Karpas-422 (cell line): Measurements from ENCODE around the gene ATP11C. TPM values are rescaled to one million over a fixed set of nuclear protein-coding genes. Genes with fewer than 3 reads are reported as not detected.
A peak's percentile ranks its signal among the peaks of the same experiment; 100 is the strongest.
"Not testable (repeated sequence)": the region's sequence is repeated elsewhere in the genome, so short reads cannot be mapped to it uniquely, and the experiment has no call there.

Experiments used
- DNase-seq: peaks from one replicate; pipeline ENCODE4 v3.0.0-alpha.2; 2015
- H2AFZ ChIP-seq: fragments of 200-600 bp; sonication (generic); 2 replicates; pipeline ENCODE4 v1.6.1; 2014; ENCODE audit warnings: antibody characterized with exemption, low read length, mixed read lengths
- H3K27ac ChIP-seq: fragments of 200-600 bp; sonication (generic); 2 replicates; pipeline ENCODE4 v1.5.1; 2014; ENCODE audit warnings: mild to moderate bottlenecking, low read length, moderate library complexity
- H3K27me3 ChIP-seq: fragments of 200-600 bp; sonication (generic); 2 replicates; pipeline ENCODE4 v1.6.1; 2014; ENCODE audit warnings: low read length, mixed read lengths
- H3K36me3 ChIP-seq: fragments of 200-600 bp; sonication (generic); 2 replicates; pipeline ENCODE4 v1.6.1; 2014; ENCODE audit warnings: low read length, mixed read lengths; ENCODE audit not compliant: insufficient read depth
- H3K4me1 ChIP-seq: fragments of 200-600 bp; sonication (generic); 2 replicates; pipeline ENCODE4 v1.6.1; 2014; ENCODE audit warnings: mild to moderate bottlenecking, low read length, mixed read lengths
- H3K4me2 ChIP-seq: fragments of 200-600 bp; sonication (generic); 2 replicates; pipeline ENCODE4 v1.6.1; 2014; ENCODE audit warnings: low read length, low read depth, mild to moderate bottlenecking; ENCODE audit not compliant: poor library complexity, severe bottlenecking
- H3K4me3 ChIP-seq: fragments of 200-600 bp; sonication (generic); 2 replicates; pipeline ENCODE4 v1.5.1; 2014; ENCODE audit warnings: mild to moderate bottlenecking, antibody characterized with exemption, low read length, mixed read lengths
- H3K79me2 ChIP-seq: fragments of 200-600 bp; sonication (generic); 2 replicates; pipeline ENCODE4 v1.6.1; 2014; ENCODE audit warnings: mild to moderate bottlenecking, low read length, mixed read lengths
- H3K9ac ChIP-seq: fragments of 200-600 bp; sonication (generic); 2 replicates; pipeline ENCODE4 v1.6.0; 2014; ENCODE audit warnings: low read length
- H3K9me2 ChIP-seq: fragments of 200-600 bp; sonication (generic), shearing (Covaris generic); replicated peaks from 2 replicates; pipeline ENCODE4 v1.6.0; 2014; ENCODE audit warnings: mild to moderate bottlenecking, low read length, moderate library complexity; ENCODE audit not compliant: insufficient read depth
- H3K9me3 ChIP-seq: fragments of 300-700, 200-600 bp; sonication (generic); 2 replicates; pipeline ENCODE4 v1.6.1; 2014; ENCODE audit warnings: low read length, mixed read lengths
- H4K20me1 ChIP-seq: fragments of 200-600 bp; sonication (generic); 2 replicates; pipeline ENCODE4 v1.6.1; 2014; ENCODE audit warnings: mild to moderate bottlenecking, antibody characterized with exemption, low read length, low read depth; ENCODE audit not compliant: insufficient read depth
- small RNA-seq: library from RNA; depleted of rRNA; stranded (forward); fragments of <200 nt; gene quantifications from one replicate; pipeline ENCODE3, GENCODE V24; 2014
- total RNA-seq: library from RNA; depleted of rRNA; stranded (reverse); fragments of >200 nt; shearing (Covaris generic); gene quantifications from 2 replicates; pipeline ENCODE4 v1.2.3, GENCODE V29; 2014; ENCODE audit warnings: low replicate concordance; rRNA removed

Gene ATP11C
- total RNA-seq, 1 experiment from 2014 or later = 37.4 TPM

DNA sequence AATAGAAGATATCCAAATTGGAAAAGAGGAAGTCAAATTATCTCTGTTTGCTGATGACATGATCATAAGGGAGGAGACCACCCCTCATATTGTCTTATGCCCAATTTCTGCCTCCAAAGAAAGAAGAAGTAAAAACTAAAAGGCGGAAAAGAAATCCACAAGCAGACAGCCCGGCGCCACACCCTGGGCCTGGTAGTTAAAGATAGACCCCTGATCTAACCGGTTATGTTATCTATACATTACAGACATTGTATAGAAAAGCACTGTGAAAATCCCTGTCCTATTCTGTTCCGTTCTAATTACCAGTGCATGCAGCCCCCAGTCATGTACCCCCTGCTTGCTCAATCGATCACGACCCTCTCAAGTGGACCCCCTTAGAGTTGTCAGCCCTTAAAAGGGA, 247.7 kb downstream of the ATP11C start:
- H3K9me3 ChIP-seq, H3K9me2 ChIP-seq, DNase-seq, H3K79me2 ChIP-seq, H2AFZ ChIP-seq, H4K20me1 ChIP-seq, H3K4me1 ChIP-seq, H3K27me3 ChIP-seq, H3K4me2 ChIP-seq, H3K9ac ChIP-seq, H3K4me3 ChIP-seq, H3K36me3 ChIP-seq, H3K27ac ChIP-seq: not testable (repeated sequence)

DNA sequence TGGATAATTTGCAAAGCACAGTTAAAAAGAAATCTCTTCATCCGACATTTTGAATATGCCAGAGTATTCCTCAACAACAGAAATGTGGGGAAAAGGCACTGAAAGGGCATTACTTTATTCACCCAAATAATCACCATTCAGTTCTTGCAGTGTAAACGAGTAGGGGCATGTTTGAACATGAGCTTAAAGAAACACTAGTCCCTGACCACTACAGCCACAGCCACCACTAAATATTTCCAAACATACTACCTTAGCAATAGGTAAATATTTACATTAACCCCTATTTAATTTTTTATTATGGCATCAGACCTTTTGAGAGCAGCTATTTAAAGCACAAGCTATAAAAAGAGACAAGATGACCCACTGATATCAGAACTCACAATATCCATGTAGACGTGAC, 252.5 kb downstream of the ATP11C start:
- no peak overlapping the region for H2AFZ ChIP-seq
- no peak for DNase-seq
- H3K9me3 ChIP-seq = no peaks in the 10 kb centered on the region
- no peak overlapping the region for H3K9ac ChIP-seq
- H4K20me1 ChIP-seq = no peaks in the 10 kb centered on the region
- no peak overlapping the region for H3K27ac ChIP-seq
- H3K27me3 ChIP-seq = no peaks in the 10 kb centered on the region
- no peak overlapping the region for H3K4me2 ChIP-seq
- H3K4me3 ChIP-seq = no peak overlapping the region
- no peaks in the 10 kb centered on the region for H3K9me2 ChIP-seq
- H3K4me1 ChIP-seq = no peaks in the 10 kb centered on the region
- no peaks in the 10 kb centered on the region for H3K79me2 ChIP-seq
- H3K36me3 ChIP-seq = no peaks in the 10 kb centered on the region

Small RNA genes lying within 50 kb of the gene (small RNA-seq; reads per million reads assigned to genes)
- 4.9 reads per million, percentile 79 among the genes with 10 or more reads in this experiment for gene MIR505
- gene RF00425 = not detected
- 0.20 reads per million for gene RF01210
- not detected for gene RNU6ATAC23P

Other genes with a start within 250 kb of the ATP11C start
- 0.07 and 0.58 TPM in 2 replicates for gene MCF2, start 224.9 kb downstream of the ATP11C start, total RNA-seq
- gene CXorf66, start 32.5 kb upstream of the ATP11C start, total RNA-seq = not detected in 2 replicates